Measurements from ENCODE around the gene CASKIN2.

The CASKIN2 gene

GRCh38 chr17:75506134-75506533, 9.2 kb downstream of the CASKIN2 start:
- no peak for DNase-seq (ENCODE audit: low read depth)
- TF ChIP-seq CTCF (conservative IDR thresholded peaks at IDR 0.05; ENCODE audit: control insufficient read depth, insufficient read depth, low read depth, low read length) = no peak
- H3K4me3 ChIP-seq (ENCODE audit: control insufficient read depth, low read depth, low read length) = no peak overlapping the region

GRCh38 chr17:75505640-75506039, 9.7 kb downstream of the CASKIN2 start:
- no peak for TF ChIP-seq CTCF (conservative IDR thresholded peaks at IDR 0.05; ENCODE audit: control insufficient read depth, insufficient read depth, low read depth, low read length)
- no peak for DNase-seq (ENCODE audit: low read depth)
- H3K4me3 ChIP-seq (ENCODE audit: control insufficient read depth, low read depth, low read length) = no peak overlapping the region

GRCh38 chr17:75505152-75505409, 10.3 kb downstream of the CASKIN2 start:
- no peak for TF ChIP-seq CTCF (conservative IDR thresholded peaks at IDR 0.05; ENCODE audit: control insufficient read depth, insufficient read depth, low read depth, low read length)
- no peak for DNase-seq (ENCODE audit: low read depth)
- no peak overlapping the region for H3K4me3 ChIP-seq (ENCODE audit: control insufficient read depth, low read depth, low read length)

GRCh38 chr17:75504347-75505151, 10.8 kb downstream of the CASKIN2 start:
- no peak for DNase-seq (ENCODE audit: low read depth)
- H3K4me3 ChIP-seq (ENCODE audit: control insufficient read depth, low read depth, low read length) = no peak overlapping the region
- peak; percentile 45 for TF ChIP-seq CTCF (conservative IDR thresholded peaks at IDR 0.05; ENCODE audit: control insufficient read depth, insufficient read depth, low read depth, low read length)

GRCh38 chr17:75503976-75504346, 11.4 kb downstream of the CASKIN2 start:
- no peak for TF ChIP-seq CTCF (conservative IDR thresholded peaks at IDR 0.05; ENCODE audit: control insufficient read depth, insufficient read depth, low read depth, low read length)
- no peak for DNase-seq (ENCODE audit: low read depth)
- no peak overlapping the region for H3K4me3 ChIP-seq (ENCODE audit: control insufficient read depth, low read depth, low read length)

- no peak for TF ChIP-seq CTCF (conservative IDR thresholded peaks at IDR 0.05; ENCODE audit: control insufficient read depth, insufficient read depth, low read depth, low read length)
- H3K4me3 ChIP-seq (ENCODE audit: control insufficient read depth, low read depth, low read length) = no peak overlapping the region
- no peak for DNase-seq (ENCODE audit: low read depth)
Observed at GRCh38 chr17:75503337-75503950, 11.9 kb downstream of the CASKIN2 start.
